ENCODE measurements around the gene ESRRA. TPM values are rescaled to one million over a fixed set of nuclear protein-coding genes. Genes with fewer than 3 reads are reported as not detected.

The ESRRA gene
- polyA plus RNA-seq, 2 of the 4 experiments (the other 2 are of a cell fraction): 15.2 to 35.5 TPM

GRCh38 chr11:64317961-64318765 lies 12.8 kb downstream of the ESRRA start, which contains the start of gene PRDX5 (continued):
- TF ChIP-seq MAZ (IDR thresholded peaks at IDR 0.05; ENCODE audit: borderline replicate concordance, low read depth, low read length): no peak
- TF ChIP-seq EHMT2 (IDR thresholded peaks at IDR 0.05; ENCODE audit: low read depth): no peak

DNA sequence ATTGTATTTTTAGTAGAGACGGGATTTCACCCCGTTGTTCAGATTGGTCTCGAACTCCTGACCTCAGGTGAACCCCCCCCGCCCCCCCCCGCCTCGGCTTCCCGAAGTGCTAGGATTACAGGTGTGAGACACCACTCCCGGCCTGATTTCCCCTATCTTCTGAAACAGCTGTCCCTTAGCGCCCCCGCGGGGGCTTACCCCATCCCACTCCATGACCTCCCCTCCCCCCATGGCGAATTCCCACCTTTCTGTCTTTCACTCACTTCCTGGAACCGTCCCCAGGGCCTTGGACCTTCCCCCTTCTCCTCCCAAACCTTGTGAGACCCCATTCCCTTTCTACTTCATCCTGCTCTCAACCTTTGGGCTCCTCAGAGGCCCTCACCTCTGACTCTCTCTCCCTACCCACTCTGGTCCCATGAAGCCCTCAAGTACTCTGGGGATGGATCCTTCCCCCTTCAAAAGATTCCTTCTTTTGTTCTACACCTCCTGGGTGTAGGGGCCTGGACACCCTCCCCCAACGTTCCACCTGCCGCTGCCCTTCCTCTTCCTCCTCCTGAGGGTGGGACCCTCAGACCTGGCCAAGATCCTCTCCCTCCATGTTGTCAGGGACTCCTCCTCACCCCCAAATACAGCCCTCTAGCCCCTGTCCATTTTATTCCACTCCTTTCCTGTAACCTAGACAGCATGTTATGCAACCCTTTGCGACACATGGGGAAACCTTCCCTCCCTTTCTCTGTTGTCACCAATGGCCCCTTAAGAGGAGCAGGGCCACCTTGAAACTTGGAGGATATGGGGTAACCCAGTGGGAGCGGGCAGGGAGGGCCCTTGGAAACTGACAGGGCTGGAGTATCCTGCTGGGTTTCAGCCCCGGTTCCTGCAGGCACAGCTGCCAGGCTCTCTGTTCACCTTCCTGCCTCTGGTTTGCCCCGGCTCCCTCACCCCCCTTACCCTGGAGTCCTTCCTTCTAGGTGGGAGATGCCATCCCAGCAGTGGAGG lies 13.7 kb downstream of the ESRRA start:
- Histone ChIP-seq H3K4me3 (peak overlapping the region; percentile 80), H3K4me1 (peaks cover 14% of the 10 kb centered on the region), H3K27ac (peak overlapping the region; percentile 97 to 98), H3K9me3 (no peaks in the 10 kb centered on the region), H3K4me2 (peak overlapping the region; percentile 76)
- ATAC-seq (no peak), DNase-seq (ENCODE audit: low read depth in 1 of 2, low spot score in 1 of 2) (no peak), FAIRE-seq (no peak)
- POLR2A ChIA-PET: interaction anchor here (1.3 to 2.9 kb wide), 2 partner anchors 8 to 38 kb away, joined by 11 to 50 read pairs; no protein-coding TSS in a partner anchor
- TF ChIP-seq ZC3H11A (IDR thresholded peaks at IDR 0.05) (no peak), FOSL2 (IDR thresholded peaks at IDR 0.05) (no peak), FOSL2 (CRISPR knock-in tag; IDR thresholded peaks at IDR 0.05) (no peak), CEBPB (IDR thresholded peaks at IDR 0.05) (peak in 1 of 2 experiments; percentile 66; a peak in 2 of 4 replicates)
- 36% methylated on average over 15 of the region's 19 CpGs for WGBS (ENCODE audit: missing lambda C conversion rate)
- CTCF ChIA-PET: interaction anchor here (1.0 to 20.7 kb wide), 3 partner anchors 14 to 68 kb away, joined by 3 to 996 read pairs (median 68); partner anchors contain the start of genes CCDC88B, ESRRA and RPS6KA4

DNA sequence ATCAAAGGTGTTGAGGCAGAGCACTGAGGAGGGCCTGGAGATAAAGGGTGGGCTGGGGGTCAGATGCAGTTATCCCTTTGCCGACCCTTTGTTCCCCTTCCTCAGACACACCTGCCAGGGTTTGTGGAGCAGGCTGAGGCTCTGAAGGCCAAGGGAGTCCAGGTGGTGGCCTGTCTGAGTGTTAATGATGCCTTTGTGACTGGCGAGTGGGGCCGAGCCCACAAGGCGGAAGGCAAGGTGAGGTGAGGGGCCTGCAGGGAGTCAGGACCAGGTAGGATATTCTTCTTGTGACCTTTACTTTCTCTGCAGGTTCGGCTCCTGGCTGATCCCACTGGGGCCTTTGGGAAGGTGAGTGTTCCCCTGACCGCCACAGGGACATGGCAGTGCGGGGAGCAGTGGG lies 15.2 kb downstream of the ESRRA start:
- WGBS (ENCODE audit: missing lambda C conversion rate): 92% methylated on average over 7 of the region's 7 CpGs

More for the DNA sequence above, 15.2 kb downstream of the ESRRA start:
- DNase-seq (ENCODE audit: low read depth in 1 of 2, low spot score in 1 of 2): no peak
- Histone ChIP-seq H3K4me2 (no peak overlapping the region), H3K4me1 (peaks cover 14% of the 10 kb centered on the region), H3K4me3 (no peak overlapping the region), H3K27ac (no peak overlapping the region), H3K9me3 (no peaks in the 10 kb centered on the region)
- ATAC-seq: no peak
- CTCF ChIA-PET: interaction anchor here (0.8 to 20.7 kb wide), 2 partner anchors 25 to 422 kb away, joined by 3 to 996 read pairs; partner anchors contain the start of genes CCDC88B and RPS6KA4
- FAIRE-seq: no peak
- POLR2A ChIA-PET: no interaction called here
- TF ChIP-seq CEBPB (IDR thresholded peaks at IDR 0.05) (no peak), KDM5A (IDR thresholded peaks at IDR 0.05) (no peak), HOXB5 (CRISPR knock-in tag; IDR thresholded peaks at IDR 0.05) (no peak), BHLHE40 (IDR thresholded peaks at IDR 0.05; ENCODE audit: low read depth, low read length) (no peak), PHF8 (IDR thresholded peaks at IDR 0.05; ENCODE audit: borderline replicate concordance, low read depth) (no peak), CHD4 (IDR thresholded peaks at IDR 0.05; ENCODE audit: borderline replicate concordance) (no peak), REST (IDR thresholded peaks at IDR 0.05) (no peak), ESRRA (IDR thresholded peaks at IDR 0.05; ENCODE audit: borderline replicate concordance, low read length) (no peak), FOSL2 (IDR thresholded peaks at IDR 0.05) (no peak), FOSL2 (CRISPR knock-in tag; IDR thresholded peaks at IDR 0.05) (no peak), NFE2L2 (conservative IDR thresholded peaks at IDR 0.05; ENCODE audit: low read length) (no peak), HDAC2 (IDR thresholded peaks at IDR 0.05) (no peak), JUNB (IDR thresholded peaks at IDR 0.05) (no peak), ZFP36 (IDR thresholded peaks at IDR 0.05; ENCODE audit: borderline replicate concordance, partially characterized antibody) (no peak), CBX8 (IDR thresholded peaks at IDR 0.05) (no peak), MAX (IDR thresholded peaks at IDR 0.05) (no peak)
- TF ChIP-seq, protein P1, sequence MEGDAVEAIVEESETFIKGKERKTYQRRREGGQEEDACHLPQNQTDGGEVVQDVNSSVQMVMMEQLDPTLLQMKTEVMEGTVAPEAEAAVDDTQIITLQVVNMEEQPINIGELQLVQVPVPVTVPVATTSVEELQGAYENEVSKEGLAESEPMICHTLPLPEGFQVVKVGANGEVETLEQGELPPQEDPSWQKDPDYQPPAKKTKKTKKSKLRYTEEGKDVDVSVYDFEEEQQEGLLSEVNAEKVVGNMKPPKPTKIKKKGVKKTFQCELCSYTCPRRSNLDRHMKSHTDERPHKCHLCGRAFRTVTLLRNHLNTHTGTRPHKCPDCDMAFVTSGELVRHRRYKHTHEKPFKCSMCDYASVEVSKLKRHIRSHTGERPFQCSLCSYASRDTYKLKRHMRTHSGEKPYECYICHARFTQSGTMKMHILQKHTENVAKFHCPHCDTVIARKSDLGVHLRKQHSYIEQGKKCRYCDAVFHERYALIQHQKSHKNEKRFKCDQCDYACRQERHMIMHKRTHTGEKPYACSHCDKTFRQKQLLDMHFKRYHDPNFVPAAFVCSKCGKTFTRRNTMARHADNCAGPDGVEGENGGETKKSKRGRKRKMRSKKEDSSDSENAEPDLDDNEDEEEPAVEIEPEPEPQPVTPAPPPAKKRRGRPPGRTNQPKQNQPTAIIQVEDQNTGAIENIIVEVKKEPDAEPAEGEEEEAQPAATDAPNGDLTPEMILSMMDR (IDR thresholded peaks at IDR 0.05): no peak
- TF ChIP-seq, protein P2, sequence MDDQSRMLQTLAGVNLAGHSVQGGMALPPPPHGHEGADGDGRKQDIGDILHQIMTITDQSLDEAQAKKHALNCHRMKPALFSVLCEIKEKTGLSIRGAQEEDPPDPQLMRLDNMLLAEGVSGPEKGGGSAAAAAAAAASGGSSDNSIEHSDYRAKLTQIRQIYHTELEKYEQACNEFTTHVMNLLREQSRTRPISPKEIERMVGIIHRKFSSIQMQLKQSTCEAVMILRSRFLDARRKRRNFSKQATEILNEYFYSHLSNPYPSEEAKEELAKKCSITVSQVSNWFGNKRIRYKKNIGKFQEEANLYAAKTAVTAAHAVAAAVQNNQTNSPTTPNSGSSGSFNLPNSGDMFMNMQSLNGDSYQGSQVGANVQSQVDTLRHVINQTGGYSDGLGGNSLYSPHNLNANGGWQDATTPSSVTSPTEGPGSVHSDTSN (IDR thresholded peaks at IDR 0.05): no peak

All from A549 (cell line).